ENCODE data around the gene POGZ. TPM values are rescaled to one million over a fixed set of nuclear protein-coding genes. Genes with fewer than 3 reads are reported as not detected.

POGZ gene
- total RNA-seq, 2 donors from 2014 or later, result 34.5 to 126 TPM

DNA sequence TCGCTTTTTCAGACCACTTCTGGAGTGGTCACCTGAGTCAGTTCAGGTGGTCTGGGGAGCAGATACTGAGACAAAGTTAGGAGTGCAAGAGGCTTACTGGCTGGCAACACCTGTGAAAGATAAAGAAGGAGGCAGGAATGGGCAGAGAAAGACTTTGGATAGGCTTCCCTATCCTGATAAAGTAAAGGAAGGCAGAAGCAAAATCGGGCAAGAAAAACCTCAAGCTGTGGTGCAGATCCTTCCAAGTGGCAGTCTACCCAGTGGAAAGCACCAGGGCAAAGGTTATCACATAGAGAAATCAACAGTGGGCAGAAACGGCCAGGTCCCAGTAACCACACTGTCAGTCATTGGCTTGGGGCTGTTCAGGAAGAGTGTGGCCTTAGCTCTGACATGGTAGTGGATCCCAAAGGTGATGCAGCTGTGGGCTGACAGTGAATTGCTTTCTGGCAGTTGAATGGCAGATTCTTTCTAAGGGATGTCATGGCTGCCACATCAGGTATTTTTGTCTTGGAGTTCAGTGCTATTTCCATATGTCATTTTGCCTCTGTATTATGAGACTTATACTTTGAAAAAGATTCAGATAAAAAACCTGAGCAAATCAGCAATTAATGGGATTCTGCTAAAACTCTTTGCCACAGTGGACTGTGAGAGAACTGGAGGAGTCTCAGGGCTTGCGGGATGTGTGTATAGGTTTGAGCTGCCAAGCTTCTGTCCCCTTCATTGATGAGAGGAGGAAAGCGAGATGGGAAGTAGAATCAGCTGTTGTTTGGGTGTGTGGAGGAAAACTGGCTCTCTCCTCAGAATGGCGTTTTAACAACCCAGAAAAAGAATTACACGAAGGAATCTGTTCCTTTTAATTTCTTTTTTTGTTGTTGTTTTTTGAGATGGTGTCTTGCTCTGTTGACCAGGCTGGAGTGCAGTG is 43.8 kb upstream of the POGZ start:
- no peak for DNase-seq (ENCODE audit: low spot score)
- Histone ChIP-seq H3K36me3 (no peaks in the 10 kb centered on the region), H3K4me3 (no peak overlapping the region), H3K9me3 (no peaks in the 10 kb centered on the region), H3K4me1 (replicated peaks) (no peaks in the 10 kb centered on the region), H3K27me3 (replicated peaks; ENCODE audit: insufficient read depth) (no peaks in the 10 kb centered on the region), H3K27ac (no peak overlapping the region)
- WGBS, result 63% methylated on average over 7 of the region's 7 CpGs
- TF ChIP-seq POLR2AphosphoS5 (IDR thresholded peaks at IDR 0.05) (no peak), POLR2A (IDR thresholded peaks at IDR 0.05) (no peak)
- TF ChIP-seq, protein P1, sequence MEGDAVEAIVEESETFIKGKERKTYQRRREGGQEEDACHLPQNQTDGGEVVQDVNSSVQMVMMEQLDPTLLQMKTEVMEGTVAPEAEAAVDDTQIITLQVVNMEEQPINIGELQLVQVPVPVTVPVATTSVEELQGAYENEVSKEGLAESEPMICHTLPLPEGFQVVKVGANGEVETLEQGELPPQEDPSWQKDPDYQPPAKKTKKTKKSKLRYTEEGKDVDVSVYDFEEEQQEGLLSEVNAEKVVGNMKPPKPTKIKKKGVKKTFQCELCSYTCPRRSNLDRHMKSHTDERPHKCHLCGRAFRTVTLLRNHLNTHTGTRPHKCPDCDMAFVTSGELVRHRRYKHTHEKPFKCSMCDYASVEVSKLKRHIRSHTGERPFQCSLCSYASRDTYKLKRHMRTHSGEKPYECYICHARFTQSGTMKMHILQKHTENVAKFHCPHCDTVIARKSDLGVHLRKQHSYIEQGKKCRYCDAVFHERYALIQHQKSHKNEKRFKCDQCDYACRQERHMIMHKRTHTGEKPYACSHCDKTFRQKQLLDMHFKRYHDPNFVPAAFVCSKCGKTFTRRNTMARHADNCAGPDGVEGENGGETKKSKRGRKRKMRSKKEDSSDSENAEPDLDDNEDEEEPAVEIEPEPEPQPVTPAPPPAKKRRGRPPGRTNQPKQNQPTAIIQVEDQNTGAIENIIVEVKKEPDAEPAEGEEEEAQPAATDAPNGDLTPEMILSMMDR (IDR thresholded peaks at IDR 0.05), result no peak
- intact Hi-C loops (cut with DNase I), result no loop called here

DNA sequence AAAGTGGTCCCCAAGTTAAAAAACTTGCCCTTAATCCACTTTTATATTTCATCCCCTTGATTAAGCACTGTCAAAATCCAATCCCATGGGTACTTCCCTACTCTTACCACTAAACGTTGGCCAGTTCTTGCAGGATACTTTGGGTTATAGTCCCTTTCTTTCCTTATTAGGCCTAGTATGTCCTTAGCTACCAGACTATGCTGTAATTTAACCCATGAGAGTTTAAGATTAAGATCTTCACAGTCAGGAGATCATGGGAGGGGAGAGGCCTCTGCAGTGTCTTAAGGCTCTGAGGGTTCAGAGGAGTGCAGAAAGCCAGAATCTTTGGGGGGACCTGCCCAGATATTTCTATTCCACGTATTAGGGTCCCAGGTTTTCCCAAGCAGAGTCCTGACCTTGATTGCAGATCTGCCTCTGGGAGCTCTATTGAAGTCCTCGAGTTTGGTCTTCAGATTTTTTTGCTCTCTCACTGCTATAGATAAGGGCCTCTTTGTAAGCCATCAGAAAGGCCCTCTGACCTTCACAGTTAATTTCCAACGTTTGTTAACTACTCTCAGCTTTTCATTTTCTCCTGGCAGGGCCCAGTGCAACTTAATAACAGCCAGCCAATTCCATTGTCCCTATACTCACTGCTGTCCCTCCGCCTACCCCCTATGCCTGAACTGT is 42.9 kb upstream of the POGZ start:
- Histone ChIP-seq H3K27me3 (replicated peaks; ENCODE audit: insufficient read depth) (no peaks in the 10 kb centered on the region), H3K9me3 (no peaks in the 10 kb centered on the region), H3K4me3 (no peak overlapping the region), H3K27ac (no peak overlapping the region), H3K36me3 (no peaks in the 10 kb centered on the region), H3K4me1 (replicated peaks) (no peaks in the 10 kb centered on the region)
- DNase-seq (ENCODE audit: low spot score), result no peak
- TF ChIP-seq POLR2A (IDR thresholded peaks at IDR 0.05) (no peak), POLR2AphosphoS5 (IDR thresholded peaks at IDR 0.05) (no peak)
- TF ChIP-seq, protein P1 (IDR thresholded peaks at IDR 0.05), result no peak
- 54% methylated on average over 5 of the region's 5 CpGs for WGBS
- intact Hi-C loops (cut with DNase I), result no loop called here

DNA sequence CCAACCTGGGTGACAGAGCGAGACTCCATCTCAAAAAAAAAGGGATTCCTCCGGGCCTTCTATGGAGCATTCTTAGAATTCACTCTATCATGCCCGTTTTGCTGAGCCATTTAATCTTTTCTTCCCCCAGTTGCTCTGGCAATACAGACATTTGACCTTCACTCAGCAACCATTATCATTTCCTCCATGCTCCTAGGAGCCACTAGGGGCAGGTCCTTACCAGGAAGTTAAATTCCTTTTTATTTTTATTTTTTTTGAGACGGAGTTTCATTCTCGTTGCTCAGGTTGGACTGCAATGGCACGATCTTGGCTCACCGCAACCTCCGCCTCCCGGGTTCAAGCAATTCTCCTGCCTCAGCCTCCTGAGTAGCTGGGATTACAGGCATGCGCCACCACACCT is 42.2 kb upstream of the POGZ start:
- no peaks in the 10 kb centered on the region for H3K27me3 ChIP-seq (replicated peaks; ENCODE audit: insufficient read depth)
- no peak overlapping the region for H3K4me3 ChIP-seq
- H3K27ac ChIP-seq, result no peak overlapping the region
- intact Hi-C loops (cut with DNase I), result no loop called here
- no peak for DNase-seq (ENCODE audit: low spot score)
- TF ChIP-seq POLR2A (IDR thresholded peaks at IDR 0.05) (no peak), POLR2AphosphoS5 (IDR thresholded peaks at IDR 0.05) (no peak)
- TF ChIP-seq, protein P1 (IDR thresholded peaks at IDR 0.05), result no peak
- WGBS, result 83% methylated on average over 10 of the region's 10 CpGs
- no peaks in the 10 kb centered on the region for H3K9me3 ChIP-seq
- H3K36me3 ChIP-seq, result no peaks in the 10 kb centered on the region
- no peaks in the 10 kb centered on the region for H3K4me1 ChIP-seq (replicated peaks)

DNA sequence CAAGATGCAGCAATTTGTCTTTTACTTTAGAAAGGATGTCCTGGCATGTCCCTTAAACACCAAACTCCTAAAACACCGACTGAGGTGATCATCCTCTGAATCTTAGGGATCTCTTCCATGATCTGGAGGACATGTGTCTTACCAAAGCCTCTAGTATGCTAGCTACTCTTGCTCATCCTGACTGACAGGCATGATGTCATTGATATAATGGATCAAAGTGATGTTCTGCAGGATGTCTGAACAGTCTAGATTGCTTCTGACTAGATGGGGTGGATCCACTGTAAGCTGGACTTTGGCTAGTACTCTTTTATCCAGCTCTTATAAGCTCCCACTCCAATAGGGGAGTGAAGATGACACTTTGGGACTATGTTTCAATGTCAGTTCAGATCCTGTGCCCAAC is 40.6 kb upstream of the POGZ start:
- no peaks in the 10 kb centered on the region for H3K27me3 ChIP-seq (replicated peaks; ENCODE audit: insufficient read depth)
- WGBS, result 95% methylated on average over 1 of the region's 1 CpG
- H3K36me3 ChIP-seq, result no peaks in the 10 kb centered on the region
- TF ChIP-seq, protein P1 (IDR thresholded peaks at IDR 0.05), result no peak
- no peaks in the 10 kb centered on the region for H3K4me1 ChIP-seq (replicated peaks)
- DNase-seq (ENCODE audit: low spot score), result no peak
- intact Hi-C loops (cut with DNase I), result no loop called here
- no peak overlapping the region for H3K27ac ChIP-seq
- H3K4me3 ChIP-seq, result no peak overlapping the region
- no peaks in the 10 kb centered on the region for H3K9me3 ChIP-seq

Measured in prostate gland (tissue), 2 donors.